Ramos (cell line): Measurements from ENCODE around the gene KRTAP12-2.
"Not testable (repeated sequence)": the region's sequence is repeated elsewhere in the genome, so short reads cannot be mapped to it uniquely, and the experiment has no call there.

ENCODE experiments used
- in situ Hi-C: fragments of 300-500 bp; cut with MboI; formaldehyde crosslinking; loops from one replicate; pipeline ENCODE4 v1.14.3; 2022; ENCODE audit warnings: low sequenced_read_pairs; ENCODE audit not compliant: unreplicated experiment

KRTAP12-2 gene

DNA sequence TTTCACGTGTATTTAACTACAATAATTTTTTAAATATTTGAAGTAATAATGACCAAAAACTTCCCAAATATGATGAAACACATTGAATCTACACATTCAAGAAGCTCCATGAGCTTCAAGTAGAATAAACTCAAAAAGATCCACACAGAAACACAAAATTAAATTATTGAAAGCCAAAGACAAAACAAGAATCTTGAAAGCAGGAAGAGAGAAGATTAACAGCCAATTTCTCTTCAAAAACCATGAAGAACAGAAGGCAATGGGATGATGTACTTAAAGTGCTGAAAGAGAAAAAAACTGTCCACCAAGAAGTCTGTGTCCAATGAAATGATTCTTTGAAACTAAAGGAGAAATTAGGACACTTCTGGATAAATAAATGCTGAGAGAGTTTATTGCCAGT is 34.7 kb downstream of the KRTAP12-2 start:
- in situ Hi-C loops: no loop called here

- in situ Hi-C loops: no loop called here
These were observed 36.3 kb downstream of the KRTAP12-2 start for GRCh38 chr21:44630440-44630839.

GRCh38 chr21:44628707-44629391 is 37.9 kb downstream of the KRTAP12-2 start:
- in situ Hi-C loops: no loop called here

DNA sequence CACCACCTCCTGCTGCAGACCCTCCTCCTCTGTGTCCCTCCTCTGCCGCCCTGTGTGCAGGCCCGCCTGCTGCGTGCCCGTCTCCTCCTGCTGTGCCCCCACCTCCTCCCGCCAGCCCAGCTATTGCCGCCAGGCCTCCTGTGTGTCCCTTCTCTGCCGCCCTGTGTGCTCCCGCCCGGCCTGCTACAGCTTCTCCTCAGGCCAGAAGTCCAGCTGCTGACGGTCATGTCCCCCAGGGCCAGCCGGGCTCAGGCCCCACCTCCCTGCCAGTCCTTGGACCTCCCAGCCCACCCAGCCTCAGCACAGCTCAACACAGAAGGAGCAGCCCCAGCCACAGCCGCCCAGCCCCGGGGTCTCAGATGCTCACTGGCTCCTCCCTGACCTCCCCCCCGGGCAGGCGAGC is 38.9 kb downstream of the KRTAP12-2 start:
- in situ Hi-C loops: not testable (repeated sequence)

- in situ Hi-C loops: not testable (repeated sequence)
These were observed 39.4 kb downstream of the KRTAP12-2 start for GRCh38 chr21:44627181-44627822.

DNA sequence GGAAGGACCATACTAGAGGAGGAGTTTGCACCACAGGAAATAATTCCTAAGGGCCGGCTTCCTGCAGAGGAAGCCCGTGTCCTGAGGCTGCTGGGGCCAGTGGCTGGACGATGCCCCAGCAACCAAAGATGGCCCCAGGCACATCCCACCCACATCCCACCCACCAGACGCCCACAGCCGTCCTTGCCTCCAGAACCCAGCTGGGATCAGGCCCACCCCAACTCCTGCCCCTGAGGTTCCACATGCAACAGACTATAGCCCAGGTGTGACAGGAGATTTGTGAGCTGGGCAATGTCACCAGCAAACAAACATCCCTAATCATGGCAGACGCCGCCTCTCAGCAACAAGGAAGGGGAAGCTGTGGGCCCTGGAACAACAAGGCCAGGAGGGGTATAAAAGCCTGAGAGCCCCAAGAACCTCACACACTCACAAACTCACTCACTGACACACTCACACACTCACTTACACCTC is 40.0 kb downstream of the KRTAP12-2 start, which contains the start of gene KRTAP10-9:
Gene KRTAP10-9, plus strand, starts transcription at position 421 of the 471 bp plus-strand sequence. CDS start 79 bp downstream, outside the sequence.
- in situ Hi-C loops: no loop called here

DNA sequence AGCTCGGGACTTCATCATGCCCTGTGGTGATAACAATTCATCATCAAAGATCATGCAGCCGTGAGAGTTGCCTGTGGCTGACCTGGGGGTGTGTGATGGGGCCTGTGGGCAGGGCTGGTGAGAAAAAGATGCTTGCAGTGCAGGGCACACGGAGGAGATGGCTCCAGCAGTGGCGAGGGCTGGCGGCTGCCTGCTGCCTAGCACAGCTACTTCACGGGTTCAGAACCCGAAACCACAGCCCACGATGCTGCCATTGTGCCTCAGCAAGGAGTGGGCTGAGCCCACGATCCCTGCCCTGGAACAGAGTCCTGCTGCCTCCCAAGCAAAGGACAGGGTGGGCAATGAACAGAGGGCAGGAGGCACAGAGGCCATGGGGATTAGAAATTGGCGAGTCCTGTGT is 40.5 kb downstream of the KRTAP12-2 start:
- in situ Hi-C loops: no loop called here

GRCh38 chr21:44625756-44626155 is 41.0 kb downstream of the KRTAP12-2 start:
- in situ Hi-C loops: no loop called here

DNA sequence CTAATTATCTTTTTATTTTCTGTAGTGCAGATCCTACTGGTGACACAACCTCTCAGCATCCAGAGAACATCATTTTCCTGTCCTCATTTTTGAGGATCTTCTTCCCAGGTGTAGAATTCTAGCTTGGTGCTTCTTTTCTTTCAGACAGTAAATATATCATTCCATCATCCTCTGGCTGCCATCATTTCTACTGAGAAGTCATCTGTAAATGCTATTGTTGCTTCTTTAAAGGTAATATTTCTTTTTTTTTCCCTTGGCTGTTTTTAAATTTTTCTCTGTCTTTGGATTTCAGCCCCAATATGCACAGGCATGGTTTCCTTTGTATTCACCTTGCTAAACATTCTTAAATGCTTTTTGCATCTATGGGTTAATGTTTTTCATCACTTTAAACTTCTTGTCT is 43.2 kb downstream of the KRTAP12-2 start:
- in situ Hi-C loops: no loop called here

DNA sequence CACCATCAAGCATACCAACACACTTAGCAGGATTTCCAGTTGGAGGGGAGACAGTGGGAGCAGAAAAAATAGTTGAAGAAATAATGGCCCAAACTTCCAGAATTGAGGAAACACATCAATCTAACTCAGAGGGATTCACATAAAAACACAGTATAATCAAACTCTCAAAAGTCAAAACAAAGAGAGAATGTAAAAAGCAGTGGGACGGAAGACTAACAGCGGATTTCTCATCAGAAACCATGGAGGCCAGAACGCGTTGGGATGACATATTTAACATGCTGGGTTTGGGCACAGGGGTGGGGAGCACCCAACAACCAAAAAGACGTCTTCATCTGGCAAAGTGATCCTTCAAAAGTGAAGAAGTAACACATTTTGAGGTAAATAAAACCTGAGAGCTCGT is 46.8 kb downstream of the KRTAP12-2 start:
- in situ Hi-C loops: no loop called here

DNA sequence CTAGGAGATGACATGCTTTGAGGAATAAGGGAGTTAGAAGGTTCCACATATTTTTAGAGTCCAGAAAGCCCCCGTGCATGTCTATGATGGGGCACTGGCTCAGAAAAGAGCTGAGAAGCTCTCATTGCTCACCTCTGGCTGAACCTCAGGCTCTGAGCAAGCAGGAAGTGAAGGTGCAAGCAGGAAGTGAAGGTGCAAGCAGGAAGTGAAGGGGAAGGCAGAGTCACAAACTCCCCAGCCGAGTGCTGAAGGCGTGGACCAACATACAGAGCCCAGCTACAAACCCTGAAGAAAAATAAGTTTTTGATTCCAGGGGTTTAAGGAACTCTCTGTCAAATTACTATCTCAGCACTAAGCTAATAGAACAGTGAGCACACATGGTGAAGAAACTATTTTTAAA is 47.8 kb downstream of the KRTAP12-2 start:
- in situ Hi-C loops: no loop called here

DNA sequence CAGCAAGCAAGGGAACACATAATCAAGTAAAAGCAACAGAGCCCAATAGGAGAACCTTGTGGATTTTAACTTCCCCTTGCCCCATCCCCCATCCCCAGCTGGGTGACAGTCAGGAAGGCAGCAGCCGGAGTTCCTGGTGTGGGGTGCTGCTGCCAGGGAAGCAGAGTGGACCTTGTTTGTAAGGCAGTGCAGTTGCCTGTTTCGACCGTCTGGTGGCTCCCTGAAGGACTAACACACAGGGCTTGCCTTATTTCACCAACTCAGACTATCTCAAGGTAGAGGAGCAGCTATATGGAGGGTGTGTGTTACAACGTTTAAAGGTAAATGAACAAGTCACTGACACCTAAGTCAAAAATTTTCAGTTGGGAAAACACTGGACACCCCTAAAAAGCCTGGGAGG is 48.2 kb downstream of the KRTAP12-2 start:
- in situ Hi-C loops: no loop called here

DNA sequence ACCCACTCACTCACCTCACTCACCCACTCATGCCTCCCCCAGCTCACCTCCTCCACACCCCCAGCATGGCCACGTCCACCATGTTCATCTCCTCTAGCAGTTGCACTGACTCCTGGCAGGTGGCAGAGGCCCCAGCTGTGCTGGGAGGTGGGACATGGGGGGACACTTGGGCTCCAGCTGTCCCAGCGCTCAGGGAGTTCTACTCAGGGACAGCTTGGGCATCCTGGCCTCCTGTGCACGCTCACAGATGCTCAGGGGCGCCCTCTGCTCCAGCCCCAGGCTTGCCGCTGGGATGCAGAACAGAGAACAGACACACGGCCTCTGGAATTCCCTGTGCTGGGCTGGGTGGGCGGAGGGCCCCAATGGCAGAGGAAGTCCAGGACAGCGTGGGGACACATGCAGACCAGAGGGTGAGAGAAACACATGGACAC is 49.6 kb downstream of the KRTAP12-2 start:
- in situ Hi-C loops: no loop called here

- in situ Hi-C loops: no loop called here
These were observed 50.2 kb downstream of the KRTAP12-2 start for GRCh38 chr21:44616591-44616926.
